OCI-LY7 (cell line): Measurements from ENCODE around the gene MAP2K1. TPM values are rescaled to one million over a fixed set of nuclear protein-coding genes. Genes with fewer than 3 reads are reported as not detected.
"Not testable (repeated sequence)": the region's sequence is repeated elsewhere in the genome, so short reads cannot be mapped to it uniquely, and the experiment has no call there.

ENCODE experiments used
- BruUV-seq: library from RNA; stranded (reverse); fragments of 400-500 nt; replicated peaks from 2 replicates; lab custom pipeline; 2021; lab: Mats Ljungman, UMichigan
- CTCF ChIA-PET: fragments of 300-600 bp; sonication (Branson Sonifier 250); formaldehyde crosslinking; loops from one replicate; lab custom pipeline; 2022; ENCODE audit warnings: antibody characterized with exemption; ENCODE audit not compliant: unreplicated experiment; lab: Charles Lee
- POLR2A ChIA-PET: fragments of 300-600 bp; sonication (Branson Sonifier 250); formaldehyde crosslinking; loops from one replicate; lab custom pipeline; 2022; ENCODE audit warnings: antibody characterized with exemption; lab: Charles Lee
- DNase-seq: peaks from one replicate; pipeline ENCODE4 v3.0.0-alpha.2; 2015; ENCODE audit warnings: low spot score
- H2AFZ ChIP-seq: fragments of 200-600 bp; sonication (generic), shearing (Covaris generic); 2 replicates; pipeline ENCODE4 v1.6.1; 2014; ENCODE audit warnings: mild to moderate bottlenecking, antibody characterized with exemption, low read length, moderate library complexity
- H3K27ac ChIP-seq: fragments of 200-600 bp; sonication (generic); 2 replicates; pipeline ENCODE4 v1.5.1; 2014; ENCODE audit warnings: mixed run types, low read depth, mild to moderate bottlenecking, moderate library complexity, low read length, inconsistent platforms; ENCODE audit not compliant: poor library complexity, severe bottlenecking
- H3K36me3 ChIP-seq: fragments of 200-600 bp; sonication (generic); 2 replicates; pipeline ENCODE4 v1.6.1; 2014; ENCODE audit warnings: mild to moderate bottlenecking, antibody characterized with exemption, low read length, moderate library complexity, mixed read lengths; ENCODE audit not compliant: insufficient read depth
- H3K4me1 ChIP-seq: fragments of 200-600 bp; sonication (generic); 2 replicates; pipeline ENCODE4 v1.5.1; 2014; ENCODE audit warnings: mild to moderate bottlenecking, low read length; ENCODE audit not compliant: insufficient read depth, poor library complexity, severe bottlenecking
- H3K4me2 ChIP-seq: fragments of 200-600 bp; sonication (generic); 2 replicates; pipeline ENCODE4 v1.6.1; 2014; ENCODE audit warnings: mild to moderate bottlenecking, low read length
- H3K4me3 ChIP-seq: fragments of 200-600 bp; sonication (generic); 2 replicates; pipeline ENCODE4 v1.5.1; 2014; ENCODE audit warnings: mild to moderate bottlenecking, low read depth, low read length; ENCODE audit not compliant: poor library complexity, severe bottlenecking
- H3K79me2 ChIP-seq: fragments of 200-600 bp; sonication (generic); 2 replicates; pipeline ENCODE4 v1.6.1; 2016; ENCODE audit warnings: low read depth, mild to moderate bottlenecking, low read length, moderate library complexity, mixed read lengths; ENCODE audit not compliant: insufficient read depth
- H3K9me2 ChIP-seq: fragments of 200-600 bp; sonication (generic); 2 replicates; pipeline ENCODE4 v1.6.1; 2016; ENCODE audit warnings: mild to moderate bottlenecking, low read length, mixed read lengths; ENCODE audit not compliant: insufficient read depth
- H3K9me3 ChIP-seq: fragments of 200-600 bp; sonication (generic); 2 replicates; pipeline ENCODE4 v1.6.1; 2014; ENCODE audit warnings: mild to moderate bottlenecking, mixed run types, low read length, mixed read lengths
- H4K20me1 ChIP-seq: fragments of 200-600 bp; sonication (generic); 2 replicates; pipeline ENCODE4 v1.6.1; 2014; ENCODE audit warnings: mild to moderate bottlenecking, antibody characterized with exemption, low read length, moderate library complexity, mixed read lengths; ENCODE audit not compliant: insufficient read depth
- EZH2phosphoT487 ChIP-seq: fragments of 200-600 bp; sonication (generic); IDR thresholded peaks from 2 replicates; pipeline ENCODE4 v1.6.1; 2018; ENCODE audit warnings: low read depth, borderline replicate concordance, mild to moderate bottlenecking, mixed run types, antibody characterized with exemption, low read length, moderate library complexity, mixed read lengths
- intact Hi-C: fragments of 100-400 bp; cut with micrococcal nuclease; formaldehyde crosslinking; loops from one replicate; pipeline ENCODE4 v1.10.0; 2022; ENCODE audit not compliant: unreplicated experiment
- total RNA-seq, 2 experiments: library from RNA; depleted of rRNA in 1 of 2; stranded (reverse); fragments of >200 nt in 1 of 2; shearing (Covaris generic) in 1 of 2; gene quantifications; 2 replicates each; pipeline ENCODE4 v1.2.3, GENCODE V29; 2014 to 2022
- TF ChIP-seq, protein P1 (sequence below): fragments of 200-600 bp; sonication (generic); conservative IDR thresholded peaks from 2 replicates; pipeline ENCODE4 v1.5.1; 2014; ENCODE audit warnings: mild to moderate bottlenecking, antibody characterized with exemption, low read length, moderate library complexity, mixed read lengths

MAP2K1 gene
- total RNA-seq, 2 experiments from 2014 or later: 37.2 to 95.8 TPM

DNA sequence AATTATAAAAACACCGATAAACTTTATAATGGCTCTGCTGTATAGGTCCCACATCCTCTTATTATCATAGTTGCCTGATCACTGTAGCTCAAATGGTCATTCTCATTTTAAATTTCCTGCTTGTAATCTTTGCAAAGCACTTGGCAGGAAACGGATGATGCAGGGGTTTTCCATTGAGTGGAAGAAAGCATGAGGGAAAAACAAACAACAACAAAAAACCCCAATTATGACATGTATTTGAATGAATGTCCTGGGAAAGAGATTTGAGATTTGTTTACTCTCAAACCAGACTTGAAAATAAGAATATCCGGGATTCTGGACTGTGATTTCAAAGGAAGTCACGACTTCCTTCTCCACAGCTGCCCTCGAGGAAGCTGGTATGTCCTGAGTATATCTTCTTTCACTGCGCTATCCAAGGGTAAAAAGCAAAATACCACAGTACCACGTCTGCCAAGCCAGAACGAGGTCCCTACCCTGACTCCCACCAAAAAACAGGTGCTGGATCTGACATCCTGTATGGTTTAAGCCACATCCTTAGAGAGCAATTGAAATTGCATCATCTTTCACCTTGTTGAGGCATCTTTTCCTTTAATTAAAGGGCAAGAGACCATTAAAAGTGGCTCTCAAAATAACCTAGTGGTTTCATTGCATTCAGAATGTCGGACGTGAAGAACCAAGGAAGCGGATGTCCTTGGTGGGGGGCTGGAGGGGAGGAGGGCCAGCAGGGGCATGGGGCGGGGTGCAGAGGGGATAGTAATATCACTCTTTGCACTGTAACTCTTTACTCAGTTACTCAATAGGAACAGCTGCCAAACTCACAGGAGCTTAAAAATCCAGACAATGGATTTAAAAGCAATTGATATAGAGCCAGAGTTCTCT, 16.7 kb upstream of the MAP2K1 start:
- TF ChIP-seq EZH2phosphoT487: no peak
- TF ChIP-seq, protein P1, sequence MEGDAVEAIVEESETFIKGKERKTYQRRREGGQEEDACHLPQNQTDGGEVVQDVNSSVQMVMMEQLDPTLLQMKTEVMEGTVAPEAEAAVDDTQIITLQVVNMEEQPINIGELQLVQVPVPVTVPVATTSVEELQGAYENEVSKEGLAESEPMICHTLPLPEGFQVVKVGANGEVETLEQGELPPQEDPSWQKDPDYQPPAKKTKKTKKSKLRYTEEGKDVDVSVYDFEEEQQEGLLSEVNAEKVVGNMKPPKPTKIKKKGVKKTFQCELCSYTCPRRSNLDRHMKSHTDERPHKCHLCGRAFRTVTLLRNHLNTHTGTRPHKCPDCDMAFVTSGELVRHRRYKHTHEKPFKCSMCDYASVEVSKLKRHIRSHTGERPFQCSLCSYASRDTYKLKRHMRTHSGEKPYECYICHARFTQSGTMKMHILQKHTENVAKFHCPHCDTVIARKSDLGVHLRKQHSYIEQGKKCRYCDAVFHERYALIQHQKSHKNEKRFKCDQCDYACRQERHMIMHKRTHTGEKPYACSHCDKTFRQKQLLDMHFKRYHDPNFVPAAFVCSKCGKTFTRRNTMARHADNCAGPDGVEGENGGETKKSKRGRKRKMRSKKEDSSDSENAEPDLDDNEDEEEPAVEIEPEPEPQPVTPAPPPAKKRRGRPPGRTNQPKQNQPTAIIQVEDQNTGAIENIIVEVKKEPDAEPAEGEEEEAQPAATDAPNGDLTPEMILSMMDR: no peak
- CTCF ChIA-PET: interaction anchor here (0.6 to 1.2 kb wide), 2 partner anchors 9 to 13 kb away, joined by 3 read pairs; partner anchors contain the start of gene TIPIN
- H3K4me1 ChIP-seq: peaks cover 36% of the 10 kb centered on the region
- DNase-seq: peak; percentile 82
- no peaks in the 10 kb centered on the region for H4K20me1 ChIP-seq
- no peaks in the 10 kb centered on the region for H3K36me3 ChIP-seq
- H3K4me2 ChIP-seq: peak overlapping the region; percentile 73
- intact Hi-C loops: loop anchor here (1.0 to 5.0 kb wide), 3 partner anchors 13 to 127 kb away; partner anchors contain the start of genes MAP2K1, SNAPC5 and TIPIN
- peak overlapping the region; percentile 78 for H3K27ac ChIP-seq
- TSS peak; percentile 97 for BruUV-seq
- H3K9me2 ChIP-seq: no peaks in the 10 kb centered on the region
- no peaks in the 10 kb centered on the region for H3K79me2 ChIP-seq
- POLR2A ChIA-PET: interaction anchor here (0.7 to 1.5 kb wide), 4 partner anchors 12 to 16 kb away, joined by 3 to 6 read pairs (median 3); no protein-coding TSS in a partner anchor
- peak overlapping the region; percentile 80 for H2AFZ ChIP-seq
- no peaks in the 10 kb centered on the region for H3K9me3 ChIP-seq
- peak overlapping the region; percentile 58 for H3K4me3 ChIP-seq

DNA sequence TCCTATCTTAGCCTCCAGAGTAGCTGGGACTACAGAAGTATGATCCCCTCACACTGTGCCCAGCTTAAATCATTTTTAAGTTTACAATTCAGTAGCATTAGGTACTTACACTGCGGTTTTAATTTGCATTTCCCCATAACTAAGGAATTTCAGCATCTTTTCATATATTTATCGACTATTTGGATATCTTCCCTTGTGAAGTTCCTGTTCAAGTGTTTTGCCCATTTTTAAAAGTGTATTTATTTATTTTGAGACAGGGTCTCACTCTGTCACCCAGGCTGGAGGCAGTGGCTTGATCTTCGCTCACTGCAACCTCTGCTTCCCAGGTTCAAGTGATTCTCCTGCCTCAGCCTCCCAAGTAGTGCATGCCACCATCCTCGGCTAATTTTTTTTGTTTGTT, 12.5 kb upstream of the MAP2K1 start:
- peaks cover 21% of the 10 kb centered on the region for H3K4me1 ChIP-seq
- H3K9me2 ChIP-seq: no peaks in the 10 kb centered on the region
- no peaks in the 10 kb centered on the region for H3K36me3 ChIP-seq
- H3K4me2 ChIP-seq: no peak overlapping the region
- CTCF ChIA-PET: no interaction called here
- no peak overlapping the region for H3K4me3 ChIP-seq
- H4K20me1 ChIP-seq: no peaks in the 10 kb centered on the region
- TF ChIP-seq EZH2phosphoT487: no peak
- no TSS peak for BruUV-seq
- H3K9me3 ChIP-seq: no peaks in the 10 kb centered on the region
- no peak overlapping the region for H2AFZ ChIP-seq
- H3K27ac ChIP-seq: no peak overlapping the region
- POLR2A ChIA-PET: interaction anchor here (0.6 to 1.0 kb wide), 3 partner anchors 12 to 1736 kb away, joined by 3 to 7 read pairs (median 3); partner anchors contain the start of gene MAP2K1
- DNase-seq: no peak
- intact Hi-C loops: loop anchor here (5.0 kb wide), 1 partner anchor 123 kb away; the partner anchor contains the start of gene SNAPC5
- H3K79me2 ChIP-seq: no peaks in the 10 kb centered on the region

DNA sequence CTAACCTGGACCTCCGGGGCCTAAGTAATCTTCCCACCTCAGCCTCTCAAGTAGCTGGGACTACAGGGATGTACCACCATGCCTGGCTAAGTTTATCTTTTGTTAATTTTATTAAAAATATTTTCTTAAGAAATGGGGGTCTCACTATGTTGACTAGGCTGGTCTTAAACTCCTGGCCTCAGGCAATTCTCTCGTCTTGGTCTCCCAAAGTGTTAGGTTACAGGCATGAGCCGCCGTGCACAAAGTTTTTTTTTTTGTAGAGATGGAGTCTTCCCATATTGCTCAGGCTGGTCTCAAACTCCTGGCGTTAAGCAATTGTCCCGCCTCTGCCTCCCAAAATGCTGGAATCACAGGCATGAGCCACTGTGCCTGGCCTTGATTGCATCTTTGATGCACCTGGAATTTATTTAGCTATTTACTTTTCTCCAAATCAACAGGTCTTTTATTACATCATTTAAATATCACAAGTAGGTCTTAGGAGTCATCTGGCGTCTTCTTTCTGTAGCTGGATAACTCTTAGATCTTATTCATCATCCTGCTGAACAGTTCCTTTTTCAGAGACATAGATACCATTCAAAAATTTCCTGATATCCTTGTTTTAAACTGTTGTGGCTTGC, 7.8 kb upstream of the MAP2K1 start:
- BruUV-seq: no TSS peak
- Histone ChIP-seq H3K4me2 (no peak overlapping the region), H3K36me3 (no peaks in the 10 kb centered on the region), H3K9me3 (no peaks in the 10 kb centered on the region), H2AFZ (no peak overlapping the region), H3K4me3 (no peak overlapping the region), H4K20me1 (no peaks in the 10 kb centered on the region), H3K27ac (no peak overlapping the region), H3K4me1 (no peaks in the 10 kb centered on the region), H3K9me2 (no peaks in the 10 kb centered on the region), H3K79me2 (no peaks in the 10 kb centered on the region)
- intact Hi-C loops: no loop called here
- POLR2A ChIA-PET: no interaction called here
- DNase-seq: no peak
- CTCF ChIA-PET: no interaction called here
- TF ChIP-seq, protein P1: no peak
- TF ChIP-seq EZH2phosphoT487: no peak

DNA sequence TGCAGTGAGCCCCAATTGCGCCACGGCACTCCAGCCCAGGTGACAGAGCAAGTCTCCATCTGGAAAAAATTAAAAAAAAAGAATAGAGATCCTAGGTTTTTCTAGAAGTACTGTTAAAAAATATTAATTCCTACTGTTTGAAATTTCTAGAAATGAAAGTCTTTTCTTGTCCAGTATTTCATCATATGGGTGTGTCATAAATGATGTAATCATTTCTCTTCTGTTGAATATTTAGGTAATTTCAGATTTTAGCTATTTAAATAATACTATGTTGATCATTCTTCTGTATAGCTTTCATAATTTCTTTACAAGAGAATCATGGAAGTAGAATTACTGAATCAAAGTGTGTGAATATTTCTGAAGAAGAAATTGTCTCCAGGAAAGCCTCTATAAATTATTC, 5.3 kb upstream of the MAP2K1 start:
- intact Hi-C loops, BruUV-seq, H3K9me3 ChIP-seq, H3K79me2 ChIP-seq, DNase-seq, H3K36me3 ChIP-seq, H4K20me1 ChIP-seq, H3K27ac ChIP-seq, H3K4me3 ChIP-seq, H3K4me2 ChIP-seq, H2AFZ ChIP-seq, H3K9me2 ChIP-seq, CTCF ChIA-PET: not testable (repeated sequence)
- POLR2A ChIA-PET: interaction anchor here (0.6 kb wide), 1 partner anchor 103 kb away, joined by 8 read pairs; no protein-coding TSS in a partner anchor
- H3K4me1 ChIP-seq: peaks cover 12% of the 10 kb centered on the region
